Endothelial cell (in vitro differentiated cells): ENCODE results near the gene DLX6. TPM values are rescaled to one million over a fixed set of nuclear protein-coding genes. Genes with fewer than 3 reads are reported as not detected.

Experiments used
- DNase-seq: peaks from one replicate; pipeline ENCODE4 v3.0.0; 2021; ENCODE audit warnings: low spot score
- H3K27ac Mint-ChIP-seq: one replicate; pipeline ENCODE4 v1.8.0; 2021; ENCODE audit warnings: mixed read lengths, inconsistent platforms; ENCODE audit not compliant: unreplicated experiment
- H3K27me3 Mint-ChIP-seq: one replicate; pipeline ENCODE4 v1.8.0; 2021; ENCODE audit warnings: mild to moderate bottlenecking, moderate library complexity, mixed read lengths, inconsistent platforms; ENCODE audit not compliant: unreplicated experiment
- H3K36me3 Mint-ChIP-seq: one replicate; pipeline ENCODE4 v1.8.0; 2021; ENCODE audit warnings: mild to moderate bottlenecking, low read depth, mixed read lengths, inconsistent platforms; ENCODE audit not compliant: unreplicated experiment
- H3K4me1 Mint-ChIP-seq: one replicate; pipeline ENCODE4 v1.8.0; 2021; ENCODE audit warnings: mild to moderate bottlenecking, mixed read lengths, inconsistent platforms; ENCODE audit not compliant: unreplicated experiment
- H3K4me3 Mint-ChIP-seq: one replicate; pipeline ENCODE4 v1.8.0; 2021; ENCODE audit warnings: mild to moderate bottlenecking, mixed read lengths, inconsistent platforms; ENCODE audit not compliant: unreplicated experiment
- H3K9me3 Mint-ChIP-seq: one replicate; pipeline ENCODE4 v1.8.0; 2021; ENCODE audit warnings: mixed read lengths, inconsistent platforms; ENCODE audit not compliant: unreplicated experiment
- CTCF ChIP-seq: fragments of 200-600 bp; sonication (generic); IDR thresholded peaks from one replicate; pipeline ENCODE4 v1.5.0; 2021; ENCODE audit warnings: antibody characterized with exemption; ENCODE audit not compliant: unreplicated experiment
- total RNA-seq: library from RNA; stranded (reverse); fragmentation: NEBNext Ultra II Directional; extraction: Animal tissue kit (Norgen Biotek cat#: 25700); gene quantifications from one replicate; pipeline ENCODE4 v1.2.1, GENCODE V29; 2021; ENCODE audit not compliant: unreplicated experiment

The DLX6 gene
- total RNA-seq, 1 donor from 2014 or later, result not detected

- H3K36me3 Mint-ChIP-seq, result no peaks in the 10 kb centered on the region
- H3K27me3 Mint-ChIP-seq, result peaks cover 9% of the 10 kb centered on the region
- H3K4me3 Mint-ChIP-seq, result no peak overlapping the region
- no peak for TF ChIP-seq CTCF
- no peak overlapping the region for H3K27ac Mint-ChIP-seq
- peaks cover 12% of the 10 kb centered on the region for H3K4me1 Mint-ChIP-seq
- no peaks in the 10 kb centered on the region for H3K9me3 Mint-ChIP-seq
- no peak for DNase-seq
These were observed 19.4 kb upstream of the DLX6 start for GRCh38 chr7:96985992-96986391.

DNA sequence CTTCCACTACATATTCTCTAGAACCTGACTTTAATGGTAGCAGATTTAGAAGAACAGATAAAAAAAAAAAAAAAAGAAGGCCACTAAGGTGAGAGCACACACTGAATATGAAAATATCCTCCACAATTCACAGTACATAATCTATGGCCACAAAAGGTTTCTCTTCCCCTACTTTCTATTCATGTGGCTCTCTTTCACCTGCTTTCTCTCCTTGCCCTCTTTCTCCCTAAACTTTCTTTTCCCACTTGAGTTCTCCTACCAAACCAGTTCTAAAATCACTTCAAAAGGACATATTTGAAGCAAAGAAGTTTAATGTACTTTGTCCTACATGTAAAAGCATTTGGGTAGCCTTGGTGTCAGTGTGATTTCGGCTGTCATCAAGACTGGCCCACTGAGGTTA lies 18.5 kb upstream of the DLX6 start:
- Mint-ChIP-seq H3K27ac (no peak overlapping the region), H3K4me1 (peaks cover 13% of the 10 kb centered on the region), H3K27me3 (peaks cover 10% of the 10 kb centered on the region), H3K9me3 (no peaks in the 10 kb centered on the region), H3K4me3 (no peak overlapping the region), H3K36me3 (no peaks in the 10 kb centered on the region)
- DNase-seq, result no peak
- TF ChIP-seq CTCF, result no peak

DNA sequence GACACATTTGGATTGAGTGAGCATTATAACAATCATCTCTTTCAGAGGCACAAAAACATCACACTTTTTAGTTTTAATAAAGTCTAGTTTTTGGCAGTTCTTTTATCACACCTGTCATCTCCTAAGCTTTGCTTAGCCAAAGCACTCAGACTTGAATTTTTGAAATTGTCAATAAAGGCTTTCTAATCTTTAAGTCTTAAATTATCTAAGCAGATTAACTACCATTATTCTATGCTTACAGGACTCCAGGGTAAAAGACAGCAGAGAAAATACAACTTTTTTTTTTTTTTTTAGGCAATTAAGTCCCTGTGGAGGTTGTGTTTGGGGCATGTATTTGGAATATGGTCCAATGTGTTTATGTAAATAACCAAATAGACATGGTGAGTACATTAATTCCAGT lies 17.6 kb upstream of the DLX6 start:
- DNase-seq, result no peak
- H3K4me1 Mint-ChIP-seq, result peaks cover 17% of the 10 kb centered on the region
- no peak for TF ChIP-seq CTCF

DNA sequence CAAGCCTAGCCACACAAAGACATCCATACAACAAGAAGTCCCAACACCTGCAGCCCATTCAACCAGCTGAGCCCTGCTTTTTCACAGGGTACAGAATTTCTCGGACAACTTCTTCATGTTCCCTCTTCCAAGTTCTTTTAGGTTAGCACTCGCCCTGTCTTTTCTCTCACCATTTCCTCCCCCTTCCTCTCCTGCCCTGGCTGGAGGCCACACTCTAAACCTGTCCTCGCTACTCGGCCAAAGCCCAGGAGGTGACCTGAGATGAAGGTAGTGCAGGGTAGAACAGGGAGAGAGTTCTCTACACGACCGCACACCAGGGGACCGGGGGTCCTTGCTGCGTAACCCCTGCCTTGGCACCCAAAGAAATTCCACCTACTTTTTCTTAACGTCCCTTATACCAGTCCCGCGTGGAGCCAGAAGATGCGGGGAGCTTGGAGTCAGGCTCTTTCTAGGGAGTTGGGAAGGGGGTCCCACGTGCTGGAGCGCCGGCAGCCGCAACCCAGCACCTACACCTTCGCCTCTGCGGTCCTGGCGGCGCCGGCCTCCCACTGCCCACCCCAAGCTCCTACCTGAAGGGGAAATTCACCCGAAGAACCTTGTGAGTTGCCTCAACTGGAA lies 16.0 kb upstream of the DLX6 start:
- Mint-ChIP-seq H3K27ac (no peak overlapping the region), H3K27me3 (peaks cover 29% of the 10 kb centered on the region), H3K9me3 (no peaks in the 10 kb centered on the region), H3K36me3 (no peaks in the 10 kb centered on the region), H3K4me1 (peaks cover 21% of the 10 kb centered on the region), H3K4me3 (peak overlapping the region; percentile 28)
- TF ChIP-seq CTCF, result no peak
- DNase-seq, result no peak

More for the DNA sequence above, 17.6 kb upstream of the DLX6 start:
- H3K27me3 Mint-ChIP-seq, result peaks cover 15% of the 10 kb centered on the region
- no peaks in the 10 kb centered on the region for H3K9me3 Mint-ChIP-seq
- H3K4me3 Mint-ChIP-seq, result no peak overlapping the region
- H3K36me3 Mint-ChIP-seq, result no peaks in the 10 kb centered on the region
- H3K27ac Mint-ChIP-seq, result no peak overlapping the region

DNA sequence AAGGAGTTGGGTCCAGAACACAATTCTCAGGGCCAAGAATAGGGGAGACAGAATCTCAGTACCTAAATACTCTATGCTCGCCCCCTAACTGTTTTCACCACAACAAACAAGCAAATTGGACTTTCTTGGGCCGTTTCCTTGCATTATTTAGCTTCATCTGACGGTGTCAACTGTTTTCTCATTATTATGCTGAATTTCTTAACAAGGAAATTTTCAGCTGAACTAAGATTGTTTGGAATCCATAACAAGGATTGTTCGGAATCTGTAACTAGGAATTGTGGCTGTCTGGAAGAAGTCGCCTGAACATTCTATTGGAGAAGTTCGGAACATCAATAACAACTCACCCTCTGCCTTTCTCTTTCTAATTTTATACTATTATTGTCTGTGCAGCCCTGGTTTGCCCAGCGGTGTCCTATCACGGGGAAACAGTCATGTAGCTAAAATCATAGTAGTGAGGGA lies 15.5 kb upstream of the DLX6 start:
- Mint-ChIP-seq H3K36me3 (no peaks in the 10 kb centered on the region), H3K9me3 (no peaks in the 10 kb centered on the region), H3K4me1 (peaks cover 21% of the 10 kb centered on the region), H3K27me3 (peaks cover 32% of the 10 kb centered on the region), H3K27ac (no peak overlapping the region), H3K4me3 (no peak overlapping the region)
- TF ChIP-seq CTCF, result no peak
- no peak for DNase-seq
